G401 (cell line): ENCODE measurements around the gene ZYX. TPM values are rescaled to one million over a fixed set of nuclear protein-coding genes. Genes with fewer than 3 reads are reported as not detected.
"Not testable (repeated sequence)": the region's sequence is repeated elsewhere in the genome, so short reads cannot be mapped to it uniquely, and the experiment has no call there.

Source experiments
- DNase-seq: peaks from one replicate; pipeline ENCODE4 v3.0.0-alpha.2; 2015; ENCODE audit warnings: low spot score
- in situ Hi-C: cut with HindIII; loops from 2 replicates; pipeline ENCODE4 v1.10.0; 2016; ENCODE audit warnings: low sequenced_read_pairs, mixed read lengths
- total RNA-seq: library from RNA; depleted of rRNA; stranded (reverse); fragments of >200 nt; shearing (Covaris generic); gene quantifications from 2 replicates; pipeline ENCODE4 v1.2.3, GENCODE V29; 2014

ZYX gene
- total RNA-seq, 1 experiment from 2014 or later: 33.5 TPM

- in situ Hi-C loops: no loop called here
- DNase-seq: no peak
Observed at GRCh38 chr7:143410521-143411004, 29.4 kb downstream of the ZYX start.

- in situ Hi-C loops: no loop called here
- DNase-seq: no peak
Observed at GRCh38 chr7:143411976-143412708, 31.0 kb downstream of the ZYX start.

- DNase-seq: no peak
- in situ Hi-C loops: no loop called here
Observed at GRCh38 chr7:143413123-143413522, 32.0 kb downstream of the ZYX start.

GRCh38 chr7:143415209-143415608 is 34.1 kb downstream of the ZYX start:
- DNase-seq, in situ Hi-C loops: not testable (repeated sequence)

- DNase-seq: no peak
- in situ Hi-C loops: no loop called here
Observed at GRCh38 chr7:143415742-143416397, 34.7 kb downstream of the ZYX start.

- peak; percentile 68 for DNase-seq
- in situ Hi-C loops: no loop called here
Observed at GRCh38 chr7:143416565-143417149, 35.5 kb downstream of the ZYX start.

GRCh38 chr7:143417734-143418383 is 36.7 kb downstream of the ZYX start:
- DNase-seq: no peak
- in situ Hi-C loops: no loop called here

GRCh38 chr7:143418681-143419458 is 37.7 kb downstream of the ZYX start:
- DNase-seq: no peak
- in situ Hi-C loops: no loop called here

- in situ Hi-C loops: no loop called here
- no peak for DNase-seq
Observed at GRCh38 chr7:143419880-143420279, 38.7 kb downstream of the ZYX start.

- in situ Hi-C loops, DNase-seq: not testable (repeated sequence)
Observed at GRCh38 chr7:143420624-143421023, 39.5 kb downstream of the ZYX start.

- in situ Hi-C loops: no loop called here
- DNase-seq: no peak
Observed at GRCh38 chr7:143422033-143422432, 40.9 kb downstream of the ZYX start.

GRCh38 chr7:143424476-143424875 is 43.3 kb downstream of the ZYX start:
- DNase-seq, in situ Hi-C loops: not testable (repeated sequence)

- DNase-seq: no peak
- in situ Hi-C loops: no loop called here
Observed at GRCh38 chr7:143426479-143427142, 45.5 kb downstream of the ZYX start.

- DNase-seq: no peak
- in situ Hi-C loops: no loop called here
Observed at GRCh38 chr7:143429770-143430698, 48.9 kb downstream of the ZYX start.

GRCh38 chr7:143431109-143431508 is 50.0 kb downstream of the ZYX start:
- in situ Hi-C loops: no loop called here
- DNase-seq: no peak

GRCh38 chr7:143433759-143434158 is 52.6 kb downstream of the ZYX start:
- in situ Hi-C loops: no loop called here
- no peak for DNase-seq

- in situ Hi-C loops: no loop called here
- no peak for DNase-seq
Observed at GRCh38 chr7:143434660-143435059, 53.5 kb downstream of the ZYX start.

- no peak for DNase-seq
- in situ Hi-C loops: no loop called here
Observed at GRCh38 chr7:143435266-143435665, 54.1 kb downstream of the ZYX start.
